Measurements from ENCODE around the gene TRMT61A.

The TRMT61A gene

GRCh38 chr14:103528587-103529382, at the start of gene TRMT61A:
Gene TRMT61A, plus strand, starts transcription at chr14:103529196. Its CDS starts 783 bp downstream, at chr14:103529979.
- DNase-seq (ENCODE audit: low read depth in 2 of 2, low spot score in 1 of 2), result peak; percentile 47 to 60

- DNase-seq (ENCODE audit: low read depth in 2 of 2, low spot score in 1 of 2), result no peak
Observed at GRCh38 chr14:103480595-103480994, 48.4 kb upstream of the TRMT61A start.

GRCh38 chr14:103483600-103483999, 45.4 kb upstream of the TRMT61A start:
- DNase-seq (ENCODE audit: low read depth in 2 of 2, low spot score in 1 of 2), result no peak

GRCh38 chr14:103485504-103485903, 43.5 kb upstream of the TRMT61A start:
- DNase-seq (ENCODE audit: low read depth in 2 of 2, low spot score in 1 of 2), result no peak

GRCh38 chr14:103488071-103488470, 40.9 kb upstream of the TRMT61A start:
- DNase-seq (ENCODE audit: low read depth in 2 of 2, low spot score in 1 of 2), result no peak

GRCh38 chr14:103488960-103489359, 40.0 kb upstream of the TRMT61A start:
- no peak for DNase-seq (ENCODE audit: low read depth in 2 of 2, low spot score in 1 of 2)

GRCh38 chr14:103489621-103490020, 39.4 kb upstream of the TRMT61A start:
- no peak for DNase-seq (ENCODE audit: low read depth in 2 of 2, low spot score in 1 of 2)

DNA sequence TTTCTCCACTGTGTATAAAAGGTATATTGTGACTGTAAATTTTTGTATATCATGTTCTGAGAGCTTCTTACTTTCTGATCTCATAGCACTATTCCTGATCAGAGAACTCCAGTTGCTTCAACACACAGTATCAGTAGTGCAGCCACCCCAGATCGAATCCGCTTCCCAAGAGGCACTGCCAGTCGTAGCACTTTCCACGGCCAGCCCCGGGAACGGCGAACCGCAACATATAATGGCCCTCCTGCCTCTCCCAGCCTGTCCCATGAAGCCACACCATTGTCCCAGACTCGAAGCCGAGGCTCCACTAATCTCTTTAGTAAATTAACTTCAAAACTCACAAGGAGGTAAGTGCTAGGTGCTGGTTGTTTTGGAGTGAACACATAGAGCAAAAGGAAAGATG, 37.3 kb upstream of the TRMT61A start:
- DNase-seq (ENCODE audit: low read depth in 2 of 2, low spot score in 1 of 2), result no peak

- DNase-seq (ENCODE audit: low read depth in 2 of 2, low spot score in 1 of 2), result no peak
Observed at GRCh38 chr14:103492156-103492925, 36.7 kb upstream of the TRMT61A start.

DNA sequence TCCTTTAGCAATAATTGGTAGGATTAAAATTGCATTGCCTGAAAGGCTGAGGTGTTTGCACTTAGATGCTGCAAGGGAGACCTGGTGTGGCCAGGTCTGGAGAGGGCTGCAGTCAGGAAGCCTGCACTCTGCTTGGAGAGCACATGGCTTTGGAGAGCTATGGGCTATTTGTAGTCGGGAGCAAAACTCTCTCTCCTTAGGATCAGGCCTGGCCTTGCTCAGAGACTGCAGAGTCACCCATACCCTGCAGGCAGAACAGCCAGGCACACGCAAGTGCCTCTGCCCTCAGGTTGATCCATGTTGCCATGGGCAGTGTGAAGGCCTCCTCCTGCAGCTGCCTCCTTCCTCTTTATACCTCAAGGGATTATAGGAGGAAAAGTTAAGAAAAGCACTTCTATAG, 33.1 kb upstream of the TRMT61A start:
- no peak for DNase-seq (ENCODE audit: low read depth in 2 of 2, low spot score in 1 of 2)

- DNase-seq (ENCODE audit: low read depth in 2 of 2, low spot score in 1 of 2), result no peak
Observed at GRCh38 chr14:103496776-103497175, 32.2 kb upstream of the TRMT61A start.

DNA sequence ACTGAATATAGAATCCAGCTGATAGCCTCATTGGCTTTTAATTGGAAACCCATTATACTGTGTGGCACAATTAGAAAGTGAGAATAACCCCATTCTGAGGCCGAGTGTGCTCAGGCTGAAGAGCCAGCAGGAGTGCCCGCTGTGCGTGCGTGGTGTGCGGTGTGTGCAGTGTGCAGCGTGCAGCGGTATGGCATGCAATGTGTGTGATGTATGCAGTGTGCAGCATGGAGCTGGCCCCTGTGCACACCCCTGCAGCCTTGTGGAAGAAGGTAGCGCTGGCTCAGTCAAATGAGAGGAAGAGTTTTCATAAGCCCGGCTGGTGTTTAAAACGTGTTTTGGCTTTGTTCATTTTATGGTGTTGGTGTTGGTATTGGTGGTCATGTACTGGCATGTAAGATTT, 29.3 kb upstream of the TRMT61A start:
- DNase-seq (ENCODE audit: low read depth in 2 of 2, low spot score in 1 of 2), result no peak

DNA sequence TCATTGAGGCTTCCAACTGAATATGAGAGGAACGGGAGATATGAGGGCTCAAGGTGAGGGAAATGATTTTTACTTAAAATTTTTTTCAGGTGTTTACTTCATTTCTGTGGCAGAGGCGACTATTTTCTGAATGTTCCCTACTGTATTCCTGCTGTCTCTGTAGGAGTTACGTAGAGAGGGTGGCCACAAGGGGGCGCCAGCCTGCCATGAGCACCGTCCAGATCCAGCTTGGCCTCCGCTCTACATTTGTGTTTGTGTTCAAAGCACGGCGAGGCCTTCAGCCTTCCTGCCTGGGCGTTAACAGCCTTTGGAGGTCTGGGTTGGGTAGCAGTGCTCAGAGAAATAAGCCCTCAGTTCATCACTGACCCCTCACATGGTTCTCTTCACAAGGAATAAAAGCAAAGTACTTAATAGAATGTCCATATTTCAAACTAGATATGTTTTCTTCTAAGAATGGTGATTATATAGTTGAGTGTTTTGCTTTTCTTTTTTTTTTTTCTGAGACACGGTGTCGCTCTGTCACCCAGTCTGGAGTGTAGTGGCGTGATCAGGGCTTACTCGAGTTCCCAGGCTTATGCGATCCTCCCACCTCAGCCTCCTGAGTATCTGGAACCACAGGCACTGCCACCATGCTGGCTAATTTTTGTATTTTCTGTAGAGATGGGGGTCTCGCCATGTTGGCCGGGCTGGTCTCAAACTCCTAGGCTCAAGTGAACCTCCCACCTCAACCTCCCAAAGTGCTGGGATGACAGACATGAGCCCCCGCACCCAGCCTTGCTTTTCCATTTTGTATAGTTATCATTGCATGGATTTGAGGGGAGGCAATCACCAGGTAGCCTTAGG, 28.6 kb upstream of the TRMT61A start:
- peak; percentile 43 to 61 for DNase-seq (ENCODE audit: low read depth in 2 of 2, low spot score in 1 of 2)

DNA sequence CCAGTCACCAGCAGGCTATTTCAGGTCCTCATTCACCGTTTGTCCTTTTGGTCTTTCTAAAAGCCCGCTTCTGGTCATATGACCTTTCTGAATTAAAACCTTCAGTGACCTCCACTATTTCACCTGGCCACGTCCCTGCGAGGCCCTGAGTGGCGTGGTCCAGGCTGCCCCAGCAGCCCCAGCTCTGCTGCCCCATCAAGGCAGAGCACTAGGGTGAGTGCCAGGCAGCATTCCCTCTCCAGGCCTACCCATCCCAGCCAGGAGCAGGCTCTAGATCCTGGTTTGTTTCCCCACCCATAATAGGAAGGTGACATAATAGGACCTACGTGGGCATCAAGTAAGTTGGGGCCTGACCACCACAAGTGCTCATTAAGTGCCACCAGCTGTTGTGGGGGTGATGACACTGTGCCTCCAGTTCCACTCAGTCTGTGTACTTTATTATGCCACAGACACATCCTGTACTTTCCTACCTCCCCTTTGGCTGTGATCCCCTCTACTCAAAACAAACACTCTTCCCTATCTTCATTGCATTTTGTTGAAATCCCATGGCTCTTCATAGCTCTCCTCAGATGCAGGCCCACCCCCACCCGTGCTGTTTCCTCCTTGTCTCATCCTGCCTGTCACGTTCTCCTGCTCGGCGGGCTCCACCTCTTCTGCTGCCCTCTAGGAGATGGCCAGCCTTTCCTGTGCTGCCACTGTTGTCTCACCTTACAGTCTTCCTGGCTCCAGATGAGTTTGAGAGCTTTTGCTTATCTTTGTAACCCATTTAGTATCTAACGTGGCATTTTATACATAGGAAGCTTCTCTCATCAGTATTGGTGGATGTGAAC, 27.7 kb upstream of the TRMT61A start:
- DNase-seq (ENCODE audit: low read depth in 2 of 2, low spot score in 1 of 2), result no peak

GRCh38 chr14:103501921-103502669, 26.9 kb upstream of the TRMT61A start:
- DNase-seq (ENCODE audit: low read depth in 2 of 2, low spot score in 1 of 2), result no peak

DNA sequence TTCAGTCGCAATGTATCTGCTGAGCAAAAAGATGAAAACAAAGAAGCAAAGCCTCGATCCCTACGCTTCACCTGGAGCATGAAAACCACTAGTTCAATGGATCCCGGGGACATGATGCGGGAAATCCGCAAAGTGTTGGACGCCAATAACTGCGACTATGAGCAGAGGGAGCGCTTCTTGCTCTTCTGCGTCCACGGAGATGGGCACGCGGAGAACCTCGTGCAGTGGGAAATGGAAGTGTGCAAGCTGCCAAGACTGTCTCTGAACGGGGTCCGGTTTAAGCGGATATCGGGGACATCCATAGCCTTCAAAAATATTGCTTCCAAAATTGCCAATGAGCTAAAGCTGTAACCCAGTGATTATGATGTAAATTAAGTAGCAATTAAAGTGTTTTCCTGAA, 26.1 kb upstream of the TRMT61A start:
- no peak for DNase-seq (ENCODE audit: low read depth in 2 of 2, low spot score in 1 of 2)

DNA sequence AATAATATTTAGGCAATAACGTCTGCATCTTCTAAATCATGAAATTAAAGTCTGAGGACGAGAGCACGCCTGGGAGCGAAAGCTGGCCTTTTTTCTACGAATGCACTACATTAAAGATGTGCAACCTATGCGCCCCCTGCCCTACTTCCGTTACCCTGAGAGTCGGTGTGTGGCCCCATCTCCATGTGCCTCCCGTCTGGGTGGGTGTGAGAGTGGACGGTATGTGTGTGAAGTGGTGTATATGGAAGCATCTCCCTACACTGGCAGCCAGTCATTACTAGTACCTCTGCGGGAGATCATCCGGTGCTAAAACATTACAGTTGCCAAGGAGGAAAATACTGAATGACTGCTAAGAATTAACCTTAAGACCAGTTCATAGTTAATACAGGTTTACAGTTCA, 25.7 kb upstream of the TRMT61A start:
- DNase-seq (ENCODE audit: low read depth in 2 of 2, low spot score in 1 of 2), result no peak

- DNase-seq (ENCODE audit: low read depth in 2 of 2, low spot score in 1 of 2), result no peak
Observed at GRCh38 chr14:103504991-103505565, 23.9 kb upstream of the TRMT61A start.

- no peak for DNase-seq (ENCODE audit: low read depth in 2 of 2, low spot score in 1 of 2)
Observed at GRCh38 chr14:103507751-103508150, 21.2 kb upstream of the TRMT61A start.

All from stimulated activated CD8-positive, alpha-beta memory T cell treated with anti-CD3 and anti-CD28 coated beads, Interleukin-4, amount 100 ng/mL, for 4 hours (primary cell).